ENCODE measurements around the gene GJD4. TPM values are rescaled to one million over a fixed set of nuclear protein-coding genes. Genes with fewer than 3 reads are reported as not detected.

GJD4 gene
- total RNA-seq, 1 donor from 2014 or later: 13.9 TPM

- DNase-seq (ENCODE audit: low read depth): no peak
Observed at GRCh38 chr10:35626971-35627507, 21.9 kb downstream of the GJD4 start.

DNA sequence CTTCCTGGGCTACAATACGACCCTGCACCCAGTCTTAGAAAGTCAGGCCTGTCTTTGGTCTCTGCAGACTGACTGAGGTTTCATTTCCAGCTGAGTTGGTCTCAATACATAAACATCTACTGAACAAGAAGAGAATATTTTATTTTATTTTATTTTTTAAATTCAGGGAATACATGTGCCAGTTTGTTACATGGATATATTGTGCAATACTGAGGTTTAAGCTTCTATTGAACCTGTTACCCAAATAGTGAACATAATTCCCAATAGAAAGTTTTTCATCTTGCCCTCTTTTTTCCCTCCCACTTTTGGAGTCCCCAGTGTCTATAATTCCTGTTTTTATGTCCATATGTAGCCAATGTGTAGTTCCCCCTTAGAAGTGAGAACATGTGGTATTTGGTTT, 26.3 kb downstream of the GJD4 start:
- no peak for DNase-seq (ENCODE audit: low read depth)

- no peak for DNase-seq (ENCODE audit: low read depth)
Observed at GRCh38 chr10:35632027-35632426, 26.9 kb downstream of the GJD4 start.

DNA sequence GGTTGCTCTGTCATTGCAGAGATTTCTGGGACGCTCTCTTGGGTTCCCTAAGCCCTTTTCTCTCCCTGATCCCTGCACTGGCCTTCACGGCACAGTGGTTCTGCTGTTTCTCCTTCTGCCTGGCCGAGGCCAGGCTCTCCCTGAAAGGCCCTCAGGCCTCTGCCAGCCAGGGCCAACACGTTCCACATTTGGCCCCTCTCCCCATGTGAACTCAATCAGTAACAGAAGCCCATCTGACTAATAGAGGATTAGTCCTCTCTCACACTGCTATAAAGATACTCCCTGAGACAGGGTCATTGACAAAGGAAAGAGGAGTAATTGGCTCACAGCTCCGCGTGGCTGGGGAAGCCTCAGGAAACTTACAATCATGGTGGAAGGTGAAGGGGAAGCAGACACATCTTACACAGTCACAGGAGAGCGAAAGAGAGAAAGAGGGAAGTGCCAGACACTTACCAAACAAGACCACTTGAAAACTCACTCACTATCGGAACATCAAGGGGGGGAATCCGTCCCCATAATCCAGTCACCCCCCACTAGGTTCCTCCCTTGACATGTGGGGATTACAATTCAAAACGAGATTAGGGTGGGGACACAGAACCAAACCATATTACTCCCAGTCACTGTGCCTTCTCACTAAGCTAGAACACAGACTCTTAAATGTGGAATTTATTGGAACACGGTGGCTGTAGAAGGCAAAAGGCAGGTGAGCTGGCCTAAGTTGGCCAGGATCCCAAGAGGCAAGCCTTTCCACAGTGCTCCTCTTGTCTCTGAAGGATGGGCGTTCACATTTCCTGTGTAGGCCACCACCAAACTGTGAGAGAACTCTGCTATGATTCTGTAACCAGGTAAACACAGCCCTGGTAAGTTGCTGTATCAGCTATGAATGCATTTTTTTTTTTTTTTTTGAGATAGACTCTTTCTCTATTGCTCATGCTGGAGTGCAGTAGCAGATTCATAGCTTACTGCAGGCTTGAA, 28.2 kb downstream of the GJD4 start:
- DNase-seq (ENCODE audit: low read depth): no peak

DNA sequence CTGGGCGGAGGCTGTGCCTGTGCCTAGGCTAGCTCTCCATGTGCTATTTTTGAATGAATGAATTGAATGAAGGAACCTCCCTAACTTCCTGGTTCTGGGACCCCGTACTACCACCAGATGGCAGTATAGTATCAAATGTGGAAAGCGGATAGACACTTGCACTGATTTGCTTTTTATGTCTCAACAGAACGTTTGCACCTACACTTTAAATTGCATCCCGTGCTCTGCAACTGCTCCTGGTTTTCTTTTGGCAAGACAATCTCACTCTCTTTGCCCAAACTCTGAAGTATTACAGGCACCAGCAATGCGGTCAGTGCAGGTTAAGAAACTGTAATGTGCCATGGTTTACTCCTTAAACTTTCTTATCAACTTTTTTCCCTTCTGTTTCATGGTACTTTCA, 30.4 kb downstream of the GJD4 start:
- peak; percentile 79 for DNase-seq (ENCODE audit: low read depth)

DNA sequence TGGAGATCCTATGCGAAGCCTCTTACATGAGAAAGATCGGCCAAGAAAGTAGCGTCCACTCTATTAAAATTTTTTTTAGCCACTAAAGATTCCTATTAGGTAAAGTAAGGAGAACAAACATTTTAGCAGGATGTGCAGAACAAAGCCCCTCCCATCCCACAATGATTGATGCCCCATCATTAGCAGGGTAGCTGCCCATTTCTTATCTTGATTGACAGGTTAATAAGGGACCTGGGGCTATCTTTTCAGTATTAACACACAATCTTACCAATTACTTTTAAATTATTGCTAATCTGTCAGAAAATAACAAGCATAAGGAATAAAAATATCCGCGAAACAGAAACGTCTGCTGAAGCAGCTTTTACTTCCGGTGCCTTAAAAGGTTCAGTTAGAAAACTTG, 31.8 kb downstream of the GJD4 start:
- no peak for DNase-seq (ENCODE audit: low read depth)

DNA sequence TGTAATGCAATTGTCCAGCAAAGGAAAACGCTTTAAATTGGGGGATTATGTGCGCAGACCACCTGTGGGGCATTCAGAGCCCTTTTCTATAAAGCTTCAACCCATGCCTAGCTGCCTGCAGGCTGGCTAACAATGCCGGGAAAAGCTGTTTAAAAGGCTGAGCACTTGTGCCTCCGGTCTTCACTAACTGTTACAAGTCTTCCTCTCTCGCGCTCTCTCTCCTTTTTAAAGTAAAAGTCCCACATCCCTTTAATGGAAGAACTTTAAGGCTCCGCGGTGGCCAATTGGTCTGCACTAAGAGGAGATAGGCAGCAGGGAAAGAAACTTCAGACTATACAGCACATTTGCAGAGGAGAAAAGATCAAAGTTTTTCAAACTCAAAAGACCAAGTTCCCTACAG, 32.3 kb downstream of the GJD4 start:
- DNase-seq (ENCODE audit: low read depth): no peak

DNA sequence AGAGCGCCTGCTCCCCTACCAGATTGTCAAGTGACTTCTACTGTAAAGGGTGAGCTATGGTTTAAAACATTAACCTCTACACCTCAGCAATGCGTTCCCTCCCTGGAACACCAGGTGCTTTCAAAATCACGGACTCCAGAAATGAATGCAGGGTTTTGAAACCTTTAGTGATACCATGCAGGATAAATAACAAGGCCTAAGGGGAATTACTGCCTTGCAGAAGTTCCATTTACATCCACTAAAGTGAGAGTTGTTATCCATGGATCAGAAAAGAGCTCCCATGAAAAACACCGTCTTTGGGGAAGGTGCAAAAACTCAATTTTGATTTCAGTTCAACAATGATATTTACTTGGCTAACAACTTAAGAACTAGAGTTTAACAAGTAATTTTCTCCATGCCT, 33.0 kb downstream of the GJD4 start:
- no peak for DNase-seq (ENCODE audit: low read depth)

DNA sequence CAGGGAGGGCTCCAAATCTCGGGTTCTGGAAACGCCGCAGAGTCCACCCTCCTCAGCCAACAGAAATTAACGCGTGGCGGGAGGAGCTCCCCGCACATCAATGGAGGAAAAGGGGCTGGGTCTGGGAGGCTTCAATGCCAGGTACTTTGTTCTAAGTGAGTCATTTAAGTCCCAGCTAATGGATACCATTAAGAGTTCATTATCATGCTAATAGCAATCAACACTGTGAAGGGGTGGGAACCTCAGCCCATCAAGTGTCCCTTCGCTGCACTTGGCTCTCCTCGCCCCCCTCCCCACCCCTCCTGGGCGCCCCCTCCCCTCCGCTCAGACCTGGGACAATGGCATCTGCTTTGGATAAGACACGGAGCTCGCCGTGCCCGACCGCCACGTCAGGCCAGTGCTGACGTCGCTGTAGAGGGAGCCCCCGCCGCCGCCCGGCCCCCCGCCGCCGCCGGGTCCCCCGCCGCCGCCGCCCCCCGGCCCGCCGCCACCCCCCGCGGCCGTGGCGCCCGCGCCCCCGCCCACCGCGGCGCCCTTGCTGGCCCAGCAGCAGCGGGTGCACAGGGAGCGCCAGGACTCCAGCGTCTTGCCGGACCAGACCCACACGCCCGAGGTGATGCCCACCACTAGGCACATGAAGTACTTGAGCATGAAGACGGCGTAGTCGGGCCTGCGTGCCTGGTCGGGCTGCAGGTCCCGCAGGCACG, 34.0 kb downstream of the GJD4 start:
- no peak for DNase-seq (ENCODE audit: low read depth)

- no peak for DNase-seq (ENCODE audit: low read depth)
Observed at GRCh38 chr10:35639728-35640401, 34.7 kb downstream of the GJD4 start.

DNA sequence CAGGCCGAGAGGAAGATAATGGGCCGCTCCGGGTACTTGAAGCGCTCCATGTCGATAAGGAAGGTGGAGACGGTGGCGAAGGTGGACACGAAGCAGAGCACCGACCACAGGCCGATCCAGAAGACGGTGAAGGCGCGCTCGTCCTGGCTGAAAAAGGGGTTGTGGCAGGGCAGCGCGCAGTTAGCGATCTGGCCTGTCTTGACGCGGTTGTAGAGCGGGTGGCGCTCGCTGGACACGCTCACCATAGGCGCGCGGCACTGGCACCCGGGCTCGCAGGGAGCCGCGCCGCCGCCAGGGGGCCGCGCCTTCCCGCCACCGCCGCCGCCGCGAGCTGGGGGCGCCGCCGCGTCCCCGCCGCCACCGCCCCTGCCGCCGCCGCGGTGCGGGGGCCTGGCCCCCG, 35.3 kb downstream of the GJD4 start:
- DNase-seq (ENCODE audit: low read depth): peak; percentile 63

GRCh38 chr10:35640951-35641675, 36.0 kb downstream of the GJD4 start:
- DNase-seq (ENCODE audit: low read depth): peak; percentile 77

DNA sequence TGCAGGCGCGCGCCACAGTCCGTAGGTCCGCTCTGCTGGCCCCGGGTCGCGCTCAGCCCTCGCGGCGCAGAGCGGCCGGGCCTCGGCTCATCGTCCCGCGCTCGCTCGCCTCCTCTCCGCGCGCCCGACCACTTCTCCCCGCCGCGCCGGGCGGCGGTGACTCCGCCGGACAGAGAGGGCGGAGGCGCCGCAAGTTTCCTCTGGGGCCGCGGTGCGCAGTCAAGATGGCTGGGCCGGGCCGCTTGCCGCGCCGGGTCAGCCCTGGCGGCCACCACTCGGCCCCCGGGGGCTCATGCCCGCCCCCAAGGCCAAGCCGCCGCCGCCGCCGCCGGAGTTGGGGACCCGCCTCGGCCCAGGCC, 36.5 kb downstream of the GJD4 start:
- DNase-seq (ENCODE audit: low read depth): no peak

DNA sequence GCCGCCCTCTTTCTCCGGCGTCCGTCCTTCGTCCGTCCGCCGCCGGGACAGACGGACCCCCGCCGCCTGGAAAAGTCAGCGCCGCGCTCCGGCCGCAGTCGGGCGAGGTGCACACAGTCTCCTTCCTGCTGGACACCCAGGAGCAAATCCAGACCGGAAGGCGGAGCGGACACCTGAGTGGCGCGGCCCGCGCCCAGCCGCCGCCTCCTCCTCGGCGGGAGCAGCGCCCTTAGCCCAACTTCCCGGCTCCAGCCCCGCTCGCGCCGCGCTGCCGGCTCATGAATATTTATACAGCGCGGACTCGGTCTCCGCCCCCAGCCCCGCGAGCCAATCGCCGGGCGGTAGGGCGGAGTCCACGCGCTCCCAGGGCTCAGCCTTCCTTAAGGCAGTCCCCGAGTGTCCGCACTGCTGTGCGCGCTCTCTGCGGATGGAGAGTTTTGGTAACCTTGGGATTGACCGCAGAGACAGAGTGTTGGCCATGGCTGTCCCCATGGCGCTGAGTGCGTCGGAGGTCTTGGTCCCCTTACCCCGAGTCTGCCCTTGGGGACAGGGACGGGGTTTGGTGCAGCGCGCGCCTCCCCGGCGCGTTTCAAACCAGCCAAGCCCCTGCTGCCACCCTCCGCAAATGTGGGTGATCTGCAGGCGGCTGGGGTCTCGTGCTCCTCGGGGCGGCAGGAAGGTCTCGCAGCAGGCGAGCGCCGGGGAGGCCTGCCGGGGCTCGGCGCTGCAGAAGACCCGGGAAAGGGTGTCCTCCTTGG, 37.1 kb downstream of the GJD4 start, which contains the start of gene FZD8:
Gene FZD8, minus strand, starts transcription at position 262 of the 758 bp plus-strand sequence. CDS start 867 bp downstream, outside the sequence.
- DNase-seq (ENCODE audit: low read depth): peak; percentile 93

- DNase-seq (ENCODE audit: low read depth): no peak
Observed at GRCh38 chr10:35642793-35643114, 37.6 kb downstream of the GJD4 start.

DNA sequence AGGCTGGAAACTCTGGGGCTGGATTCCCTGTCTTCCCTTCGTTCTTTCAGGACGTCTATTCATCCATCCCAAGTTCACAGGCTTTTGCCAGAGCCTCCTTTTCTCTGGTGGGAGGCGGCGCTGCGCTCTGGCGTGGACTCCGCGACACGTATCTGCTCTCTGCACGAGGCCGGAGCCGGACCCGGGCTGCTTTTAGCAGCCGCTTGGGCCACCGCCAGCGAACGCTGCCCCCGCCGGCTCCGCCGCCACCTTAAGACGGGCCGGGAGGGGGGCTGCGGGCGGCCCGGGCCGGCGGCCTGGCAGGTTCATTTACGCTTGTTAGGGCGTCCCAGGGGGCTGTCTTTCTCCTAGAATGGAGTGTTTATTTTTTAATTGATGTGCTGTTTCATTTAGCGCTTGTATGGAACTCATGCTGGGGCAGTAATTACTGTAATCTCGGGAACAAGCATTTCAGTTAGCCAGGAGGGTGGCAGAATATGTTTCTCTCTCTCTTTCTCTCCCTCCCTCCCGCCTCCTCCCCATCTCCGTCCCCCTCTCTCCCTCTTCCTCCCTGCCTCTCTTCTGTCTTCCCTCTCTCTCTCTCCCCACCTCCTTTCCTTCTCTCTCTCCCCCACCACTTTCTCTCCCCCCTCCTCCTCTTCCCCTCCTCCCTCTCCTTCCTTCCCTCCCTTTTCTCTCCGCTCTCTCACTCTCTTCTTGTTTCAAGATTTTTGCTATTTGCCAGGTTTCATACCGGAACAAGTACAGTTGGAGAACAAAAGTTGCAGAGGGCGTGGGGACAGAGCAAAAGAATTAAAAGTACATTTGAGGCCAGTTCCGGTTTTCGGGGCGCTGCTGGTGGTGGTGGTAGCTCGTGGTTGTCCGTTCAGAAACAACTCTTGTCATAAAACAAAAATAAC, 38.3 kb downstream of the GJD4 start:
- DNase-seq (ENCODE audit: low read depth): peak; percentile 65

GRCh38 chr10:35644050-35644950, 39.2 kb downstream of the GJD4 start:
- DNase-seq (ENCODE audit: low read depth): no peak

GRCh38 chr10:35650894-35651293, 45.8 kb downstream of the GJD4 start:
- DNase-seq (ENCODE audit: low read depth): no peak

Measured in myocyte (in vitro differentiated cells).